H9 (cell line): ENCODE data around the gene GCK. TPM values are rescaled to one million over a fixed set of nuclear protein-coding genes. Genes with fewer than 3 reads are reported as not detected.
A peak's percentile ranks its signal among the peaks of the same experiment; 100 is the strongest.

Experiments used
- DNase-seq: peaks from one replicate; pipeline ENCODE4 v3.0.0-alpha.2; 2017
- H2AFZ ChIP-seq: one replicate; pipeline ENCODE4 v1.6.1; 2013; ENCODE audit warnings: mild to moderate bottlenecking, low read length, control low read depth, moderate library complexity
- H2AK5ac ChIP-seq: 2 replicates; pipeline ENCODE4 v1.6.1; 2013; ENCODE audit warnings: low read length, control low read depth, mixed read lengths; ENCODE audit not compliant: insufficient read length
- H2BK120ac ChIP-seq: one replicate; pipeline ENCODE4 v1.6.1; 2013; ENCODE audit warnings: low read depth, mild to moderate bottlenecking, low read length, control low read depth, inconsistent platforms; ENCODE audit not compliant: poor library complexity, severe bottlenecking
- H2BK12ac ChIP-seq: 2 replicates; pipeline ENCODE4 v1.6.1; 2013; ENCODE audit warnings: low read length, control low read depth, mixed read lengths, low read depth; ENCODE audit not compliant: insufficient read length
- H2BK15ac ChIP-seq: 2 replicates; pipeline ENCODE4 v1.6.1; 2013; ENCODE audit warnings: low read depth, low read length, control low read depth
- H2BK20ac ChIP-seq: one replicate; pipeline ENCODE4 v1.6.1; 2013; ENCODE audit warnings: low read depth, mild to moderate bottlenecking, low read length, control low read depth, inconsistent platforms; ENCODE audit not compliant: poor library complexity, severe bottlenecking
- H2BK5ac ChIP-seq: 2 replicates; pipeline ENCODE4 v1.6.1; 2013; ENCODE audit warnings: low read length, control low read depth, mixed read lengths; ENCODE audit not compliant: insufficient read length
- H3K14ac ChIP-seq: 2 replicates; pipeline ENCODE4 v1.6.1; 2013; ENCODE audit warnings: low read length, control low read depth; ENCODE audit not compliant: insufficient read depth
- H3K18ac ChIP-seq: 2 replicates; pipeline ENCODE4 v1.6.1; 2013; ENCODE audit warnings: low read depth, mild to moderate bottlenecking, mixed read lengths, low read length, control low read depth; ENCODE audit not compliant: insufficient read length
- H3K23ac ChIP-seq: 2 replicates; pipeline ENCODE4 v1.6.1; 2013; ENCODE audit warnings: low read length, control low read depth, mixed read lengths, low read depth; ENCODE audit not compliant: insufficient read length
- H3K23me2 ChIP-seq: 2 replicates; pipeline ENCODE4 v1.6.1; 2013; ENCODE audit warnings: low read depth, mild to moderate bottlenecking, mixed read lengths, low read length, control low read depth; ENCODE audit not compliant: insufficient read length, poor library complexity, severe bottlenecking
- H3K27ac ChIP-seq: 2 replicates; pipeline ENCODE4 v1.5.1; 2013; ENCODE audit warnings: low read length, control low read depth, mixed read lengths, low read depth; ENCODE audit not compliant: insufficient read length
- H3K27me3 ChIP-seq: 2 replicates; pipeline ENCODE4 v1.6.1; 2013; ENCODE audit warnings: low read length, control low read depth, inconsistent platforms; ENCODE audit not compliant: insufficient read depth
- H3K4ac ChIP-seq: 2 replicates; pipeline ENCODE4 v1.6.1; 2013; ENCODE audit warnings: low read depth, mild to moderate bottlenecking, control low read depth, inconsistent platforms, low read length, moderate library complexity
- H3K4me1 ChIP-seq: 2 replicates; pipeline ENCODE4 v1.6.1; 2013; ENCODE audit warnings: low read length, control low read depth, inconsistent platforms; ENCODE audit not compliant: insufficient read depth
- H3K4me2 ChIP-seq: 2 replicates; pipeline ENCODE4 v1.6.1; 2013; ENCODE audit warnings: low read length, control low read depth, mixed read lengths; ENCODE audit not compliant: insufficient read length, insufficient read depth
- H3K56ac ChIP-seq: 2 replicates; pipeline ENCODE4 v1.6.1; 2013; ENCODE audit warnings: low read depth, mild to moderate bottlenecking, mixed read lengths, low read length, control low read depth; ENCODE audit not compliant: insufficient read length
- H3K79me1 ChIP-seq: 2 replicates; pipeline ENCODE4 v1.6.1; 2013; ENCODE audit warnings: low read depth, mild to moderate bottlenecking, moderate library complexity, low read length, control low read depth, inconsistent platforms; ENCODE audit not compliant: insufficient read depth, poor library complexity, severe bottlenecking
- H3K79me2 ChIP-seq: 2 replicates; pipeline ENCODE4 v1.6.1; 2013; ENCODE audit warnings: low read length, control low read depth, inconsistent platforms; ENCODE audit not compliant: insufficient read depth
- H3K9ac ChIP-seq: 2 replicates; pipeline ENCODE4 v1.6.1; 2013; ENCODE audit warnings: low read length, control low read depth, mixed read lengths; ENCODE audit not compliant: insufficient read length; ENCODE audit errors: extremely low read depth
- H3K9me3 ChIP-seq: one replicate; pipeline ENCODE4 v1.6.1; 2013; ENCODE audit warnings: low read depth, low read length, inconsistent platforms; ENCODE audit not compliant: control insufficient read depth
- H3T11ph ChIP-seq: one replicate; pipeline ENCODE4 v1.6.1; 2013; ENCODE audit warnings: mild to moderate bottlenecking, low read length, control low read depth, inconsistent platforms
- H4K20me1 ChIP-seq: one replicate; pipeline ENCODE4 v1.6.1; 2013; ENCODE audit not compliant: control insufficient read depth, insufficient read length, insufficient read depth
- H4K5ac ChIP-seq: 2 replicates; pipeline ENCODE4 v1.6.1; 2013; ENCODE audit warnings: low read depth, mild to moderate bottlenecking, mixed read lengths, low read length, control low read depth; ENCODE audit not compliant: insufficient read length
- H4K8ac ChIP-seq: replicated peaks from 2 replicates; pipeline ENCODE4 v1.6.1; 2013; ENCODE audit warnings: low read length, control low read depth, mixed read lengths, low read depth; ENCODE audit not compliant: insufficient read length
- H4K91ac ChIP-seq: 2 replicates; pipeline ENCODE4 v1.6.1; 2013; ENCODE audit warnings: low read depth, mild to moderate bottlenecking, moderate library complexity, mixed read lengths, low read length, control low read depth; ENCODE audit not compliant: insufficient read length
- H3K27ac Mint-ChIP-seq, 3 experiments: 2 replicates in 2 of 3; 3 replicates in 1 of 3; pipeline ENCODE4 v1.8.0; 2020 to 2021; ENCODE audit warnings: mixed read lengths in 3 of 3, mild to moderate bottlenecking in 1 of 3, moderate library complexity in 1 of 3
- H3K27me3 Mint-ChIP-seq: 2 replicates; pipeline ENCODE4 v1.8.0; 2021; ENCODE audit warnings: low read depth, mild to moderate bottlenecking, moderate library complexity, mixed read lengths
- H3K36me3 Mint-ChIP-seq, 3 experiments: 2 replicates in 2 of 3; 3 replicates in 1 of 3; pipeline ENCODE4 v1.8.0; 2020 to 2021; ENCODE audit warnings: low read depth in 3 of 3, mixed read lengths in 3 of 3; ENCODE audit not compliant: insufficient read depth in 1 of 3
- H3K4me1 Mint-ChIP-seq, 2 experiments: 2 replicates each; pipeline ENCODE4 v1.8.0; 2020; ENCODE audit warnings: mixed read lengths in 2 of 2
- H3K4me3 Mint-ChIP-seq, 2 experiments: 2 replicates in 1 of 2; 3 replicates in 1 of 2; pipeline ENCODE4 v1.8.0; 2020 to 2021; ENCODE audit warnings: mild to moderate bottlenecking in 2 of 2, mixed read lengths in 2 of 2, moderate library complexity in 1 of 2
- H3K9me3 Mint-ChIP-seq, 2 experiments: 2 replicates in 1 of 2; 3 replicates in 1 of 2; pipeline ENCODE4 v1.8.0; 2020; ENCODE audit warnings: mild to moderate bottlenecking in 2 of 2, mixed read lengths in 2 of 2, moderate library complexity in 1 of 2
- CTCF ChIP-seq: fragments of 200-600 bp; sonication (generic); conservative IDR thresholded peaks from 3 replicates; pipeline ENCODE4 v1.8.0; 2021; ENCODE audit warnings: antibody characterized with exemption, mild to moderate bottlenecking
- WGBS: extraction: QIAGEN DNeasy Blood & Tissue Kit; methylation state at CpG from one replicate; pipeline ENCODE4 v1.1.7; 2013; ENCODE audit warnings: missing lambda C conversion rate, low lambda C conversion rate, mixed read lengths; ENCODE audit not compliant: insufficient read length; ENCODE audit errors: extremely low coverage; 5-methylcytosine and 5-hydroxymethylcytosine counted together
- total RNA-seq: library from RNA; stranded (reverse); gene quantifications from 2 replicates; pipeline ENCODE4 v1.2.1, GENCODE V29; 2021

The GCK gene
- total RNA-seq, 1 experiment from 2014 or later = 0.98 TPM

DNA sequence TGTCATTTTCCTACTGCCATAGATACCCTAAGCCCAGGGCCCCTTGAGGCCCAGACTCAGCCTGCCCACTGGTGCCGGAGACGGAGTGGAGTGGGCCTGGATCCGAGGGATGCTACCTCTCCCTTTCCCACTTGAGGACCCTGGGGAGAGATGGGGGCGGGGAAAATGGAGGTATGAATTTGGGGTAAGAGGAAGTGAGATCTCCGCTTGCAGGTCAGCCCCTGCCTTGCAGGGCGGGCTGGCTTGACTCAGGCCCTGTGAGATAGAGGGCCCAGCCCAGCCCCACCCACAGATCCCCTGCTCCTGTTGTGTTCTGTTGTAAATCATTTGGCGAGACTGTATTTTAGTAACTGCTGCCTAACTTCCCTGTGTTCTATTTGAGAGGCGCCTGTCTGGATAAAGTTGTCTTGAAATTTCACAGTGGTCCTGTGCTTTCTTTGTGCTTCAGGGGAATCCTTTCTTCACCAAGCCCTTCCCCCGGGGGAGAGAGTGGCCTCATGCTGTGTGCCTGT, 24.7 kb upstream of the GCK start:
- H2AFZ ChIP-seq = no peak overlapping the region
- H2BK20ac ChIP-seq = no peak overlapping the region
- H3K4me1 ChIP-seq = no peaks in the 10 kb centered on the region
- no peak overlapping the region for H4K91ac ChIP-seq
- no peaks in the 10 kb centered on the region for H3K79me2 ChIP-seq
- H3K23ac ChIP-seq = no peak overlapping the region
- H3K56ac ChIP-seq = no peak overlapping the region
- no peak overlapping the region for H3K9ac ChIP-seq
- no peaks in the 10 kb centered on the region for H3K27me3 ChIP-seq
- no peaks in the 10 kb centered on the region for H3K23me2 ChIP-seq
- DNase-seq = no peak
- H2BK12ac ChIP-seq = no peak overlapping the region
- Mint-ChIP-seq H3K27ac (peak overlapping the region in 2 of 3 experiments; percentile 68 to 96; a peak in 4 of 7 replicates), H3K4me3 (no peak overlapping the region; a peak in 2 of 5 replicates), H3K9me3 (no peaks in the 10 kb centered on the region; a peak in 1 of 5 replicates), H3K36me3 (peaks cover 23 to 37% (median 33%) of the 10 kb centered on the region in 3 experiments), H3K4me1 (peaks cover 27 to 49% of the 10 kb centered on the region in 2 experiments), H3K27me3 (no peaks in the 10 kb centered on the region)
- H3K27ac ChIP-seq = no peak overlapping the region
- no peaks in the 10 kb centered on the region for H3K79me1 ChIP-seq
- WGBS = no CpG with 5 or more reads among the region's 9 CpGs
- no peak overlapping the region for H2AK5ac ChIP-seq
- no peak overlapping the region for H2BK5ac ChIP-seq
- H3K4me2 ChIP-seq = no peak overlapping the region
- no peak overlapping the region for H4K8ac ChIP-seq
- H3K4ac ChIP-seq = no peak overlapping the region
- no peak overlapping the region for H2BK120ac ChIP-seq
- H4K5ac ChIP-seq = no peak overlapping the region
- no peak overlapping the region for H3T11ph ChIP-seq
- H3K9me3 ChIP-seq = no peaks in the 10 kb centered on the region
- TF ChIP-seq CTCF = no peak
- no peaks in the 10 kb centered on the region for H4K20me1 ChIP-seq
- no peak overlapping the region for H3K18ac ChIP-seq
- no peak overlapping the region for H3K14ac ChIP-seq
- H2BK15ac ChIP-seq = no peak overlapping the region
